DOHH2 (cell line): ENCODE measurements around the gene TRPM2.

Experiments used
- H3F3A ChIP-seq: fragments of 200-600 bp; sonication (generic), shearing (Covaris generic); 2 replicates; pipeline ENCODE4 v1.6.0; 2016; ENCODE audit warnings: antibody characterized with exemption, mild to moderate bottlenecking; ENCODE audit not compliant: control insufficient read depth, insufficient read depth
- H3K27ac ChIP-seq: fragments of 200-600 bp; sonication (generic); 2 replicates; pipeline ENCODE4 v1.5.1; 2014; ENCODE audit warnings: low read depth, mild to moderate bottlenecking, low read length, moderate library complexity
- H3K27me3 ChIP-seq: fragments of 200-600 bp; sonication (generic); 2 replicates; pipeline ENCODE4 v1.6.1; 2014; ENCODE audit warnings: mild to moderate bottlenecking, low read length, mixed read lengths; ENCODE audit not compliant: control insufficient read depth
- H3K36me3 ChIP-seq: fragments of 200-600 bp; sonication (generic); 2 replicates; pipeline ENCODE4 v1.6.1; 2014; ENCODE audit warnings: mild to moderate bottlenecking, low read length, moderate library complexity, mixed read lengths; ENCODE audit not compliant: control insufficient read depth
- H3K4me1 ChIP-seq: fragments of 200-600 bp; sonication (generic); 2 replicates; pipeline ENCODE4 v1.6.1; 2014; ENCODE audit warnings: mild to moderate bottlenecking, low read length, mixed read lengths; ENCODE audit not compliant: control insufficient read depth
- H3K4me2 ChIP-seq: fragments of 200-600 bp; sonication (generic); 2 replicates; pipeline ENCODE4 v1.6.0; 2014; ENCODE audit warnings: mild to moderate bottlenecking, low read length, moderate library complexity
- H3K4me3 ChIP-seq: fragments of 200-600 bp; sonication (generic); 2 replicates; pipeline ENCODE4 v1.5.1; 2014; ENCODE audit warnings: mild to moderate bottlenecking, low read length, mixed read lengths
- H3K79me2 ChIP-seq: fragments of 200-600 bp; sonication (generic); 2 replicates; pipeline ENCODE4 v1.6.1; 2014; ENCODE audit warnings: mild to moderate bottlenecking, low read length, mixed read lengths; ENCODE audit not compliant: control insufficient read depth
- H3K9me2 ChIP-seq: fragments of 200-600 bp; sonication (generic); replicated peaks from 2 replicates; pipeline ENCODE4 v1.6.1; 2014; ENCODE audit warnings: mild to moderate bottlenecking, low read length, mixed read lengths; ENCODE audit not compliant: control insufficient read depth
- H3K9me3 ChIP-seq: fragments of 200-600 bp; sonication (generic); 2 replicates; pipeline ENCODE4 v1.6.1; 2014; ENCODE audit warnings: antibody characterized with exemption, low read length, mixed read lengths; ENCODE audit not compliant: control insufficient read depth, insufficient read depth
- H4K20me1 ChIP-seq: fragments of 200-600 bp; sonication (generic); 2 replicates; pipeline ENCODE4 v1.6.0; 2014; ENCODE audit warnings: low read depth, mild to moderate bottlenecking, antibody characterized with exemption, low read length, moderate library complexity; ENCODE audit not compliant: control insufficient read depth, insufficient read depth
- EZH2phosphoT487 ChIP-seq: fragments of 200-600 bp; sonication (generic); IDR thresholded peaks from 2 replicates; pipeline ENCODE4 v1.6.1; 2017; ENCODE audit warnings: borderline replicate concordance, mild to moderate bottlenecking, antibody characterized with exemption, low read length, moderate library complexity, mixed read lengths
- TF ChIP-seq, protein P1 (sequence below): fragments of 200-600 bp; sonication (generic); IDR thresholded peaks from one replicate; pipeline ENCODE4 v1.5.1; 2014; ENCODE audit warnings: antibody characterized with exemption, mild to moderate bottlenecking, low read depth, low read length; ENCODE audit not compliant: poor library complexity, severe bottlenecking

The TRPM2 gene

DNA sequence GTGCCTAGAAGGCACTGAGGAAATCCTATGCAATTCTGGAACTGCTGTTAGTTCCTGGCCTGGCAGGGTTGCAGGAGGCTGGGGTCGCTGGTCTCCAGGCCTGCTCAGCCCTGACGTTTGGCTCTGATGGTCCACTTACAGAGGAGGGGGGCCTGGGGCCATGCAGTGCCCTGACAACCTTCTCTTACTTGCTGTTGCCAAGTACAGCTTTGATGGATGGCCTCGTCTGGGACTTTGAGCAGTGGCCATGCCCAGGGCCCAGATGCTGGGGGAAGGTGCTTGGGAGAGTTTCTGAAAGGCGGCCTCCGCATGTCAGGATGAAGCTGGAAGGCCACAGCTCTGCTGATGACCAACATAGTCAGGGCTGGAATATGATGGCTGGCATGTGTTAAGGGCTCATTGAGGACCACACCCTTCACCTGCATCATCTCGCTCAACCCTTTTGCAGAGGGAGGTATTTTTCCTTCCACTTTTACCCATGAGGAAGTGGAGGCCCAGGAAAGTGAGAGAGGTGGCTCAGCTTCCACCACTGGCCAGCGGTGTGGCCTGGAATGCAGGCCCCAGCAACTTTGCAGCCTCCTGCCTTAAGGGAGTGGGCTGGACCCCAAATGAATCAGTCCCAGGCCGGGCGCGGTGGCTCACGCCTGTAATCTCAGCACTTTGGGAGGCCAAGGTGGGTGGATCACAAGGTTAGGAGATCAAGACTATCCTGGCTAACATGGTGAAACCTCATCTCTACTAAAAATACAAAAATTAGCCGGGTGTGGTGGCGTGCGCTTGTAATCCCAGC, 67.2 kb downstream of the TRPM2 start:
- TF ChIP-seq, protein P1, sequence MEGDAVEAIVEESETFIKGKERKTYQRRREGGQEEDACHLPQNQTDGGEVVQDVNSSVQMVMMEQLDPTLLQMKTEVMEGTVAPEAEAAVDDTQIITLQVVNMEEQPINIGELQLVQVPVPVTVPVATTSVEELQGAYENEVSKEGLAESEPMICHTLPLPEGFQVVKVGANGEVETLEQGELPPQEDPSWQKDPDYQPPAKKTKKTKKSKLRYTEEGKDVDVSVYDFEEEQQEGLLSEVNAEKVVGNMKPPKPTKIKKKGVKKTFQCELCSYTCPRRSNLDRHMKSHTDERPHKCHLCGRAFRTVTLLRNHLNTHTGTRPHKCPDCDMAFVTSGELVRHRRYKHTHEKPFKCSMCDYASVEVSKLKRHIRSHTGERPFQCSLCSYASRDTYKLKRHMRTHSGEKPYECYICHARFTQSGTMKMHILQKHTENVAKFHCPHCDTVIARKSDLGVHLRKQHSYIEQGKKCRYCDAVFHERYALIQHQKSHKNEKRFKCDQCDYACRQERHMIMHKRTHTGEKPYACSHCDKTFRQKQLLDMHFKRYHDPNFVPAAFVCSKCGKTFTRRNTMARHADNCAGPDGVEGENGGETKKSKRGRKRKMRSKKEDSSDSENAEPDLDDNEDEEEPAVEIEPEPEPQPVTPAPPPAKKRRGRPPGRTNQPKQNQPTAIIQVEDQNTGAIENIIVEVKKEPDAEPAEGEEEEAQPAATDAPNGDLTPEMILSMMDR: no peak
- no peak for TF ChIP-seq EZH2phosphoT487
- Histone ChIP-seq H3K36me3 (no peaks in the 10 kb centered on the region), H3K9me3 (peaks cover 46% of the 10 kb centered on the region), H3K4me3 (no peak overlapping the region), H3K4me1 (no peaks in the 10 kb centered on the region), H3K79me2 (no peaks in the 10 kb centered on the region), H3F3A (no peaks in the 10 kb centered on the region), H4K20me1 (no peaks in the 10 kb centered on the region), H3K4me2 (no peak overlapping the region), H3K27ac (no peak overlapping the region), H3K9me2 (no peaks in the 10 kb centered on the region), H3K27me3 (no peaks in the 10 kb centered on the region)

DNA sequence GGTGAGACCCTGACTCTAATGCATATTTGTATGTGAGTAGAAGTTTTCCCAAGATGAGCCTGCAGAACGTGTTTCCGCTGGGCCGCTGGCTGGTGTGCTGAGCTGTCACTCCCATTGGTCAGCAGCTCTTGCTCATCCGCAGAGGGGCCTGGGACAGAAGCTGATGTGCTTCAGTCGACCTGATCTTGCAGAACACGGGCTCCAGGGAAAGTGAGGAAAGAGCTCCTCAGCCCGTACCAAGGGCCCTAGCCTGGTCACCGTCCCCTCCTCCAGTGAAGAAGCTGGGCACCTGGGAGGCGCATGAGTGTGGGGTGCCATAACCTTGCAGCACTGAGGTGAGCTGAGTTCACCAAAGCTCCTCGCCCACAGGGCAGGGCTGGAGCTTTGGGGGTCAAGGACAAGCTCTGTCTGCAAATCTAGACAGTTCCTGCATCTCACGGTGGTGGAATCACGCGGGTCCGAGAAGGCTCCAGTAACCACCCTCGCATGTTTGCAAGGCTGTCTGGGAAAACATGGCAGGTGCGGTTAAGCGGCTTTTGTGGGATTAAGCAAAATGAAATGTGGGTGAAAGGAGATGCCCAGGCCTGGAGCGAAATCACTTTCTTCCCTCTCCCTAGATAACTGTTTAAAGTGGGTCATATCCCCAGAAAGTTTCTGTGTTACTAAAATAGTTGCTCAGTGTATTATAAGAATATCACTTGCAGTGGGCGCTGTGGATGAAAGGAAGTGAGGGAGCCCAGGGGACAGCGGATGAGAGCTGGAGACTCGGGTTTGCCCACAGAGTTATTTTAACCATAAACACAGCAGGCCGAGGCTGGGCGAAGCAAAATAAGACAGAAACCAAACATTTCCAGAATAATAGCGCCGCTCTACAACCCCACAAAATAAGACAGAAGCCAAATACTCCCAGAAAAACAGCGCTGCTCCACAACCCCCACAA, 68.8 kb downstream of the TRPM2 start:
- H3K9me2 ChIP-seq: no peaks in the 10 kb centered on the region
- H3K4me2 ChIP-seq: no peak overlapping the region
- H3K79me2 ChIP-seq: no peaks in the 10 kb centered on the region
- no peak overlapping the region for H3K4me3 ChIP-seq
- H3K27ac ChIP-seq: no peak overlapping the region
- no peaks in the 10 kb centered on the region for H4K20me1 ChIP-seq
- TF ChIP-seq, protein P1: no peak
- TF ChIP-seq EZH2phosphoT487: no peak
- H3F3A ChIP-seq: no peaks in the 10 kb centered on the region
- H3K36me3 ChIP-seq: no peaks in the 10 kb centered on the region
- peaks cover 35% of the 10 kb centered on the region for H3K9me3 ChIP-seq
- no peaks in the 10 kb centered on the region for H3K27me3 ChIP-seq
- H3K4me1 ChIP-seq: no peaks in the 10 kb centered on the region

DNA sequence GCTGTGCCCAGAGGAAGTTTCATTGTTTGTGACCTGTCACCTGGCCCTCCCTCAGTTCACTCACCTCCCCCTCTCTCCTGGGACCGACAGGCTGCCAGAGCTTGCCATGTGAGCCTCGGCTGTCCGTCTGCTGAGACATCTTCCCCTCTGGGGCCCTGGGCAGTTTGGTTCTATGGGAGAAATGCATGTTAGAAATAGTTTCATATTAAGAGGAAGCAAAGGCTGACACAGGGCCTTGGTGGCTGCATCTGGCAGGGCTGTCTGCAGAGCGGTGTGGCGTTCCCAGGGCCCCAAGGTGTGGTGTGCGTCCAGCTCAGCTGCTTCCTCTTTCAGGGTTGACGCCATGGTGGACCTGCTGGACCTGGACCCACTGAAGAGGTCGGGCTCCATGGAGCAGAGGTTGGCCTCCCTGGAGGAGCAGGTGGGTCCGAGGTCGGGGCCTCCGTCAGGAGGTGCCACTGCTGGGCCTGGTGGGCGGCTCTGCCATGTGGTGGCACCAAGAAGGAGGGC, 69.9 kb downstream of the TRPM2 start:
- H3K36me3 ChIP-seq: no peaks in the 10 kb centered on the region
- no peaks in the 10 kb centered on the region for H4K20me1 ChIP-seq
- no peak overlapping the region for H3K4me2 ChIP-seq
- H3K4me3 ChIP-seq: no peak overlapping the region
- H3K27ac ChIP-seq: no peak overlapping the region
- no peaks in the 10 kb centered on the region for H3K79me2 ChIP-seq
- peaks cover 33% of the 10 kb centered on the region for H3K9me3 ChIP-seq
- peaks cover 4% of the 10 kb centered on the region for H3K4me1 ChIP-seq
- H3K9me2 ChIP-seq: no peaks in the 10 kb centered on the region
- peaks cover 6% of the 10 kb centered on the region; the same call in 1 of the 2 replicates for H3F3A ChIP-seq
- TF ChIP-seq, protein P1: no peak
- TF ChIP-seq EZH2phosphoT487: no peak
- no peaks in the 10 kb centered on the region for H3K27me3 ChIP-seq
